Large intestine (tissue), 3 donors: ENCODE data around the gene KCNJ5. TPM values are rescaled to one million over a fixed set of nuclear protein-coding genes. Genes with fewer than 3 reads are reported as not detected.

Experiments
- DNase-seq, 2 donors: peaks; one replicate each; pipeline versions ENCODE4 v3.0.0 to v3.0.0-alpha.2; 2013
- H3K27ac ChIP-seq: one replicate; pipeline ENCODE4 v1.5.1; 2013; ENCODE audit warnings: low read length
- H3K27me3 ChIP-seq: 2 replicates; pipeline ENCODE4 v1.6.1; 2013; ENCODE audit warnings: low read length; ENCODE audit not compliant: control insufficient read depth, insufficient read depth
- H3K36me3 ChIP-seq: 2 replicates; pipeline ENCODE4 v1.6.1; 2013; ENCODE audit warnings: low read length; ENCODE audit not compliant: control insufficient read depth, insufficient read depth
- H3K4me1 ChIP-seq: one replicate; pipeline ENCODE4 v1.6.1; 2013; ENCODE audit warnings: low read length; ENCODE audit not compliant: control insufficient read depth, insufficient read depth
- H3K4me3 ChIP-seq: one replicate; pipeline ENCODE4 v1.5.1; 2013; ENCODE audit warnings: low read length
- H3K9me3 ChIP-seq: one replicate; pipeline ENCODE4 v1.6.1; 2013; ENCODE audit warnings: mild to moderate bottlenecking, low read depth, low read length, moderate library complexity; ENCODE audit not compliant: control insufficient read depth
- WGBS: methylation state at CpG from one replicate; pipeline ENCODE4 v1.1.5; 2013; ENCODE audit warnings: low lambda C conversion rate; ENCODE audit not compliant: insufficient coverage; 5-methylcytosine and 5-hydroxymethylcytosine counted together
- polyA plus RNA-seq: library from polyadenylated mRNA; unstranded; fragments of 120-200 nt; gene quantifications from one replicate; pipeline ENCODE4 v1.2.1, GENCODE V29; 2013

KCNJ5 gene
- polyA plus RNA-seq, 1 donor: 2.6 TPM

- no CpG with 5 or more reads among the region's 16 CpGs for WGBS
- H3K36me3 ChIP-seq: no peaks in the 10 kb centered on the region
These were observed 62.0 kb downstream of the KCNJ5 start for GRCh38 chr11:128953151-128953550.

GRCh38 chr11:128955636-128956035, 64.5 kb downstream of the KCNJ5 start:
- H3K27me3 ChIP-seq: no peaks in the 10 kb centered on the region
- no peak overlapping the region for H3K4me3 ChIP-seq
- H3K9me3 ChIP-seq: no peaks in the 10 kb centered on the region
- WGBS: no CpG with 5 or more reads among the region's 3 CpGs
- no peaks in the 10 kb centered on the region for H3K4me1 ChIP-seq
- H3K27ac ChIP-seq: no peak overlapping the region
- peaks cover 2% of the 10 kb centered on the region for H3K36me3 ChIP-seq
- DNase-seq: no peak

More at GRCh38 chr11:128953151-128953550, 62.0 kb downstream of the KCNJ5 start:
- no peaks in the 10 kb centered on the region for H3K27me3 ChIP-seq
- no peaks in the 10 kb centered on the region for H3K4me1 ChIP-seq
- no peak for DNase-seq
- H3K4me3 ChIP-seq: no peak overlapping the region
- no peak overlapping the region for H3K27ac ChIP-seq
- no peaks in the 10 kb centered on the region for H3K9me3 ChIP-seq

- peaks cover 2% of the 10 kb centered on the region for H3K36me3 ChIP-seq
- H3K27ac ChIP-seq: no peak overlapping the region
- H3K4me1 ChIP-seq: no peaks in the 10 kb centered on the region
- no peak overlapping the region for H3K4me3 ChIP-seq
- no CpG with 5 or more reads among the region's 8 CpGs for WGBS
- no peaks in the 10 kb centered on the region for H3K27me3 ChIP-seq
- DNase-seq: peak; percentile 48 to 67
- H3K9me3 ChIP-seq: no peaks in the 10 kb centered on the region
These were observed 65.4 kb downstream of the KCNJ5 start for GRCh38 chr11:128956401-128957201.

- Histone ChIP-seq H3K27me3 (no peaks in the 10 kb centered on the region), H3K4me1 (no peaks in the 10 kb centered on the region), H3K27ac (no peak overlapping the region), H3K9me3 (no peaks in the 10 kb centered on the region), H3K4me3 (no peak overlapping the region), H3K36me3 (peaks cover 2% of the 10 kb centered on the region)
- DNase-seq: no peak
- WGBS: 100% methylated on average over 1 of the region's 8 CpGs
These were observed 66.0 kb downstream of the KCNJ5 start for GRCh38 chr11:128957202-128957482.

GRCh38 chr11:128961645-128962044, 70.5 kb downstream of the KCNJ5 start:
- H3K36me3 ChIP-seq: peaks cover 2% of the 10 kb centered on the region
- no peaks in the 10 kb centered on the region for H3K9me3 ChIP-seq
- H3K4me3 ChIP-seq: no peak overlapping the region
- DNase-seq: no peak
- no peaks in the 10 kb centered on the region for H3K4me1 ChIP-seq
- no peaks in the 10 kb centered on the region for H3K27me3 ChIP-seq
- no CpG with 5 or more reads among the region's 2 CpGs for WGBS
- H3K27ac ChIP-seq: no peak overlapping the region

GRCh38 chr11:128962896-128963295, 71.7 kb downstream of the KCNJ5 start:
- Histone ChIP-seq H3K4me1 (no peaks in the 10 kb centered on the region), H3K4me3 (no peak overlapping the region), H3K27me3 (no peaks in the 10 kb centered on the region), H3K36me3 (peaks cover 2% of the 10 kb centered on the region), H3K9me3 (no peaks in the 10 kb centered on the region), H3K27ac (no peak overlapping the region)
- no peak for DNase-seq
- 100% methylated on average over 2 of the region's 5 CpGs for WGBS

GRCh38 chr11:128963744-128964325, 72.7 kb downstream of the KCNJ5 start:
- DNase-seq: no peak
- Histone ChIP-seq H3K36me3 (peaks cover 7% of the 10 kb centered on the region), H3K9me3 (no peaks in the 10 kb centered on the region), H3K4me3 (no peak overlapping the region), H3K27me3 (no peaks in the 10 kb centered on the region), H3K4me1 (no peaks in the 10 kb centered on the region), H3K27ac (no peak overlapping the region)
- 100% methylated on average over 1 of the region's 3 CpGs for WGBS

- H3K4me1 ChIP-seq: no peaks in the 10 kb centered on the region
- no peaks in the 10 kb centered on the region for H3K9me3 ChIP-seq
- DNase-seq: no peak
- H3K27me3 ChIP-seq: no peaks in the 10 kb centered on the region
- peaks cover 14% of the 10 kb centered on the region for H3K36me3 ChIP-seq
- WGBS: 60% methylated on average over 1 of the region's 7 CpGs
- H3K27ac ChIP-seq: no peak overlapping the region
- no peak overlapping the region for H3K4me3 ChIP-seq
These were observed 73.3 kb downstream of the KCNJ5 start for GRCh38 chr11:128964463-128964930.

GRCh38 chr11:128965485-128965884, 74.3 kb downstream of the KCNJ5 start:
- no CpG with 5 or more reads among the region's 4 CpGs for WGBS
- Histone ChIP-seq H3K4me1 (no peaks in the 10 kb centered on the region), H3K27ac (no peak overlapping the region), H3K9me3 (no peaks in the 10 kb centered on the region), H3K4me3 (no peak overlapping the region), H3K27me3 (no peaks in the 10 kb centered on the region), H3K36me3 (peaks cover 22% of the 10 kb centered on the region)
- peak in 1 of 2 donors; percentile 31 for DNase-seq

GRCh38 chr11:128967578-128967977, 76.4 kb downstream of the KCNJ5 start:
- H3K4me3 ChIP-seq: no peak overlapping the region
- peaks cover 40% of the 10 kb centered on the region for H3K36me3 ChIP-seq
- H3K4me1 ChIP-seq: no peaks in the 10 kb centered on the region
- H3K9me3 ChIP-seq: no peaks in the 10 kb centered on the region
- H3K27me3 ChIP-seq: no peaks in the 10 kb centered on the region
- 86% methylated on average over 1 of the region's 6 CpGs for WGBS
- DNase-seq: no peak
- H3K27ac ChIP-seq: no peak overlapping the region

- Histone ChIP-seq H3K27ac (no peak overlapping the region), H3K27me3 (no peaks in the 10 kb centered on the region), H3K4me3 (no peak overlapping the region), H3K36me3 (peaks cover 53% of the 10 kb centered on the region), H3K4me1 (no peaks in the 10 kb centered on the region), H3K9me3 (no peaks in the 10 kb centered on the region)
- DNase-seq: no peak
- WGBS: no CpG with 5 or more reads among the region's 9 CpGs
These were observed 77.8 kb downstream of the KCNJ5 start for GRCh38 chr11:128968916-128969315.
